Measurements from ENCODE around the gene CASP2. TPM values are rescaled to one million over a fixed set of nuclear protein-coding genes. Genes with fewer than 3 reads are reported as not detected.

Gene CASP2
- polyA plus RNA-seq, 3 donors = 7.9 to 30.2 (median 12.2) TPM

DNA sequence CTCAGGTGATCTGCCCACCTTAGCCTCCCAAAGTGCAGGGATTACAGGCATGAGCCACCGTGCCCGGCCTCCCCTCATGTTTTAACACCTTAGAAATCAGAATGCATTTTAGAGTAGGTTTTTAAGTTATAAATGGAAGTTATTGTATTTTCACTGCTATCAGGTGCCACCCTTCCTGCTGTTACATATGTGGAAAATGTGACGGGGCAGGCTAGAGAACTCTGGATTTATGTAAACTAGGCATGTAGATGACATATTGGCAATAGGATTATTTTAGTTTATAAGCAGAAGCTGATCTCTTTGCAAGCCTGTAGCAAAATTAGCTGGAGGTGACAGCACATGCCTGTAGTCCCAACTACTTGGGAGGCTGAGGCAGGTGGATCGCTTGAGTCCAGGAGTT lies 2.1 kb downstream of the CASP2 start:
- Mint-ChIP-seq H3K4me3 (no peak overlapping the region), H3K27me3 (ENCODE audit: low read depth in 3 of 3) (peaks cover 0 to 2% (median 0%) of the 10 kb centered on the region in 3 donors), H3K9me3 (peaks cover 0 to 2% (median 0%) of the 10 kb centered on the region in 7 donors), H3K27ac (peak overlapping the region in 5 of 7 donors; percentile 40 to 88 (median 53)), H3K36me3 (peaks cover 35 to 45% of the 10 kb centered on the region in 2 donors), H3K4me1 (peaks cover 51% of the 10 kb centered on the region)
- peaks cover 14% of the 10 kb centered on the region for H4K20me1 ChIP-seq (ENCODE audit: insufficient read depth, low read length)
- TF ChIP-seq, protein P1, sequence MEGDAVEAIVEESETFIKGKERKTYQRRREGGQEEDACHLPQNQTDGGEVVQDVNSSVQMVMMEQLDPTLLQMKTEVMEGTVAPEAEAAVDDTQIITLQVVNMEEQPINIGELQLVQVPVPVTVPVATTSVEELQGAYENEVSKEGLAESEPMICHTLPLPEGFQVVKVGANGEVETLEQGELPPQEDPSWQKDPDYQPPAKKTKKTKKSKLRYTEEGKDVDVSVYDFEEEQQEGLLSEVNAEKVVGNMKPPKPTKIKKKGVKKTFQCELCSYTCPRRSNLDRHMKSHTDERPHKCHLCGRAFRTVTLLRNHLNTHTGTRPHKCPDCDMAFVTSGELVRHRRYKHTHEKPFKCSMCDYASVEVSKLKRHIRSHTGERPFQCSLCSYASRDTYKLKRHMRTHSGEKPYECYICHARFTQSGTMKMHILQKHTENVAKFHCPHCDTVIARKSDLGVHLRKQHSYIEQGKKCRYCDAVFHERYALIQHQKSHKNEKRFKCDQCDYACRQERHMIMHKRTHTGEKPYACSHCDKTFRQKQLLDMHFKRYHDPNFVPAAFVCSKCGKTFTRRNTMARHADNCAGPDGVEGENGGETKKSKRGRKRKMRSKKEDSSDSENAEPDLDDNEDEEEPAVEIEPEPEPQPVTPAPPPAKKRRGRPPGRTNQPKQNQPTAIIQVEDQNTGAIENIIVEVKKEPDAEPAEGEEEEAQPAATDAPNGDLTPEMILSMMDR (IDR thresholded peaks at IDR 0.05) = no peak
- no peaks in the 10 kb centered on the region for H3K27me3 ChIP-seq (ENCODE audit: control insufficient read depth in 2 of 2, insufficient read depth in 2 of 2, low read length in 2 of 2)
- H3K9me3 ChIP-seq (replicated peaks in 1 of 2; ENCODE audit: control insufficient read depth in 1 of 2, insufficient read depth in 1 of 2, low read length in 2 of 2) = no peaks in the 10 kb centered on the region
- peaks cover 31 to 41% of the 10 kb centered on the region in 2 donors for H3K4me1 ChIP-seq (ENCODE audit: control insufficient read depth in 1 of 2, insufficient read depth in 2 of 2, low read length in 2 of 2)
- DNase-seq = no peak
- WGBS (ENCODE audit: insufficient coverage) = 58% methylated on average over 2 of the region's 4 CpGs
- peaks cover 32 to 46% of the 10 kb centered on the region in 2 donors for H3K36me3 ChIP-seq (replicated peaks in 1 of 2; ENCODE audit: control insufficient read depth in 1 of 2, insufficient read depth in 2 of 2, low read length in 2 of 2)
- H2AFZ ChIP-seq (ENCODE audit: insufficient read depth, low read depth, low read length, poor library complexity, severe bottlenecking) = no peak overlapping the region
- H3K27ac ChIP-seq (ENCODE audit: low read depth in 1 of 2, low read length in 2 of 2) = peak overlapping the region in 1 of 2 donors; percentile 62
- intact Hi-C loops (cut with micrococcal nuclease) = no loop called here
- peak overlapping the region; percentile 87 for H3K4me2 ChIP-seq (replicated peaks; ENCODE audit: extremely low read depth, low read length, poor library complexity, severe bottlenecking)
- no peak overlapping the region for H3K9ac ChIP-seq (ENCODE audit: insufficient read depth, low read length, poor library complexity, severe bottlenecking)
- H3K79me2 ChIP-seq (ENCODE audit: insufficient read depth, low read length) = peaks cover 72% of the 10 kb centered on the region
- H3K4me3 ChIP-seq (replicated peaks in 1 of 3; ENCODE audit: low read depth in 2 of 3, low read length in 3 of 3) = no peak overlapping the region

DNA sequence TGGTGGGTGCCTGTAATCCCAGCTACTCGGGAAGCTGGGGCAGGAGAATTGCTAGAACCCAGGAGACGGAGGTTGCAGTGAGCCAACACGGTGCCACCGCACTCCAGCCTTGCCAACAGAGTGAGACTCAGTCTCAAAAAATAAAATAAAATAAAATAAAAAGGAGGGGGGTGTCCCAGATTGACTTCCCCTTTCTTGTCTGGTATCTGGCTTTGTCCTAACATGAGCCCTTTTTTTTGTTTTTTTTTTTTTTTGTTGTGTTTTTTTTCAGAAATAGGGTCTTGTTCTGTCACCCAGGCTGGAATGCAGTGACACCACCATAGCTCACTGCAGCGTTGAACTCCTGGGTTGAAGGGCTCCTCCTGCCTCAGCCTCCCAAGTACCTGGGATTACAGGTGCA lies 4.7 kb downstream of the CASP2 start:
- peak overlapping the region in 1 of 7 donors; percentile 35 for H3K27ac Mint-ChIP-seq
- peaks cover 97% of the 10 kb centered on the region for H3K79me2 ChIP-seq (ENCODE audit: insufficient read depth, low read length)
- peaks cover 14% of the 10 kb centered on the region for H4K20me1 ChIP-seq (ENCODE audit: insufficient read depth, low read length)
- no peak overlapping the region for H2AFZ ChIP-seq (ENCODE audit: insufficient read depth, low read depth, low read length, poor library complexity, severe bottlenecking)
- H3K4me1 Mint-ChIP-seq = peaks cover 63% of the 10 kb centered on the region
- no peak overlapping the region for H3K4me2 ChIP-seq (replicated peaks; ENCODE audit: extremely low read depth, low read length, poor library complexity, severe bottlenecking)
- H3K9me3 Mint-ChIP-seq = no peaks in the 10 kb centered on the region
- H3K4me1 ChIP-seq (ENCODE audit: control insufficient read depth in 1 of 2, insufficient read depth in 2 of 2, low read length in 2 of 2) = peaks cover 41 to 52% of the 10 kb centered on the region in 2 donors
- no peak overlapping the region for H3K9ac ChIP-seq (ENCODE audit: insufficient read depth, low read length, poor library complexity, severe bottlenecking)
- no peaks in the 10 kb centered on the region for H3K27me3 ChIP-seq (ENCODE audit: control insufficient read depth in 2 of 2, insufficient read depth in 2 of 2, low read length in 2 of 2)
- intact Hi-C loops (cut with micrococcal nuclease) = no loop called here
- no peak overlapping the region for H3K4me3 ChIP-seq (replicated peaks in 1 of 3; ENCODE audit: low read depth in 2 of 3, low read length in 3 of 3)
- H3K9me3 ChIP-seq (replicated peaks in 1 of 2; ENCODE audit: control insufficient read depth in 1 of 2, insufficient read depth in 1 of 2, low read length in 2 of 2) = no peaks in the 10 kb centered on the region
- H3K27me3 Mint-ChIP-seq (ENCODE audit: low read depth in 3 of 3) = no peaks in the 10 kb centered on the region
- WGBS (ENCODE audit: insufficient coverage) = no CpG with 5 or more reads among the region's 5 CpGs
- peaks cover 38 to 71% of the 10 kb centered on the region in 2 donors for H3K36me3 ChIP-seq (replicated peaks in 1 of 2; ENCODE audit: control insufficient read depth in 1 of 2, insufficient read depth in 2 of 2, low read length in 2 of 2)
- peak overlapping the region in 1 of 2 donors; percentile 52 for H3K27ac ChIP-seq (ENCODE audit: low read depth in 1 of 2, low read length in 2 of 2)
- H3K36me3 Mint-ChIP-seq = peaks cover 50 to 67% of the 10 kb centered on the region in 2 donors
- H3K4me3 Mint-ChIP-seq = no peak overlapping the region
- TF ChIP-seq, protein P1 (IDR thresholded peaks at IDR 0.05) = no peak
- DNase-seq = no peak

All from CD14-positive monocyte (primary cell).